Loucy (cell line): ENCODE measurements around the gene KIF24.

Experiments used
- H2AFZ ChIP-seq: fragments of 200-600 bp; sonication (generic); 2 replicates; pipeline ENCODE4 v1.6.0; 2016; ENCODE audit warnings: antibody characterized with exemption, mild to moderate bottlenecking, low read length, moderate library complexity
- H3F3A ChIP-seq: fragments of 200-600 bp; 2 replicates; pipeline ENCODE4 v1.6.0; 2016; ENCODE audit warnings: antibody characterized with exemption, low read depth, mild to moderate bottlenecking
- H3K27me3 ChIP-seq: fragments of 200-600 bp; sonication (generic); 2 replicates; pipeline ENCODE4 v1.6.1; 2014; ENCODE audit warnings: low read length, mild to moderate bottlenecking; ENCODE audit not compliant: insufficient read depth, poor library complexity, severe bottlenecking
- H3K36me3 ChIP-seq: fragments of 200-600 bp; sonication (generic); 2 replicates; pipeline ENCODE4 v1.6.1; 2016; ENCODE audit warnings: low read length; ENCODE audit not compliant: insufficient read depth
- H3K4me1 ChIP-seq: fragments of 200-600 bp; sonication (generic); 2 replicates; pipeline ENCODE4 v1.5.1; 2014; ENCODE audit warnings: low read length, mild to moderate bottlenecking; ENCODE audit not compliant: insufficient read depth, poor library complexity, severe bottlenecking
- H3K4me2 ChIP-seq: fragments of 200-600 bp; sonication (generic); 2 replicates; pipeline ENCODE4 v1.6.0; 2014; ENCODE audit warnings: antibody characterized with exemption, low read length, low read depth, mild to moderate bottlenecking; ENCODE audit not compliant: poor library complexity, severe bottlenecking
- H3K4me3 ChIP-seq: fragments of 200-600 bp; sonication (generic); 2 replicates; pipeline ENCODE4 v1.5.1; 2014; ENCODE audit warnings: low read length, mild to moderate bottlenecking, mixed read lengths; ENCODE audit not compliant: poor library complexity, severe bottlenecking
- H3K79me2 ChIP-seq: fragments of 200-600 bp; sonication (generic); 2 replicates; pipeline ENCODE4 v1.6.1; 2014; ENCODE audit warnings: low read length; ENCODE audit not compliant: insufficient read depth
- H3K9ac ChIP-seq: fragments of 200-600 bp; sonication (generic); 2 replicates; pipeline ENCODE4 v1.6.0; 2014; ENCODE audit warnings: mild to moderate bottlenecking, low read depth, low read length, moderate library complexity; ENCODE audit not compliant: poor library complexity, severe bottlenecking
- H3K9me2 ChIP-seq: fragments of 200-600 bp; sonication (generic); replicated peaks from 2 replicates; pipeline ENCODE4 v1.6.1; 2016; ENCODE audit warnings: low read depth, low read length, mixed read lengths
- H3K9me3 ChIP-seq: fragments of 200-600 bp; sonication (generic); 2 replicates; pipeline ENCODE4 v1.6.1; 2014; ENCODE audit warnings: mild to moderate bottlenecking, antibody characterized with exemption, low read length, low read depth; ENCODE audit not compliant: insufficient read depth
- H4K20me1 ChIP-seq: fragments of 200-600 bp; sonication (generic); 2 replicates; pipeline ENCODE4 v1.6.0; 2014; ENCODE audit warnings: antibody characterized with exemption, low read length, mild to moderate bottlenecking; ENCODE audit not compliant: insufficient read depth, poor library complexity, severe bottlenecking
- CTCF ChIP-seq: fragments of 200-600 bp; sonication (generic); conservative IDR thresholded peaks from 2 replicates; pipeline ENCODE4 v1.5.1; 2014; ENCODE audit warnings: mild to moderate bottlenecking, antibody characterized with exemption, low read length
- EZH2phosphoT487 ChIP-seq: fragments of 200-600 bp; IDR thresholded peaks from 2 replicates; pipeline ENCODE4 v1.6.1; 2018; ENCODE audit warnings: antibody characterized with exemption, mild to moderate bottlenecking, moderate library complexity, borderline replicate concordance

Gene KIF24

GRCh38 chr9:34343605-34344004 lies 14.5 kb upstream of the KIF24 start:
- H3K9ac ChIP-seq, result no peak overlapping the region
- no peak overlapping the region for H3K4me3 ChIP-seq
- H3F3A ChIP-seq, result no peaks in the 10 kb centered on the region
- no peak for TF ChIP-seq EZH2phosphoT487
- TF ChIP-seq CTCF, result no peak
- no peaks in the 10 kb centered on the region for H4K20me1 ChIP-seq
- H3K27me3 ChIP-seq, result no peaks in the 10 kb centered on the region
- H3K9me2 ChIP-seq, result no peaks in the 10 kb centered on the region
- H3K9me3 ChIP-seq, result no peaks in the 10 kb centered on the region
- H3K4me1 ChIP-seq, result no peaks in the 10 kb centered on the region
- no peak overlapping the region for H2AFZ ChIP-seq
- no peak overlapping the region for H3K4me2 ChIP-seq
- H3K79me2 ChIP-seq, result no peaks in the 10 kb centered on the region
- peaks cover 28% of the 10 kb centered on the region; the same call in 1 of the 2 replicates for H3K36me3 ChIP-seq

DNA sequence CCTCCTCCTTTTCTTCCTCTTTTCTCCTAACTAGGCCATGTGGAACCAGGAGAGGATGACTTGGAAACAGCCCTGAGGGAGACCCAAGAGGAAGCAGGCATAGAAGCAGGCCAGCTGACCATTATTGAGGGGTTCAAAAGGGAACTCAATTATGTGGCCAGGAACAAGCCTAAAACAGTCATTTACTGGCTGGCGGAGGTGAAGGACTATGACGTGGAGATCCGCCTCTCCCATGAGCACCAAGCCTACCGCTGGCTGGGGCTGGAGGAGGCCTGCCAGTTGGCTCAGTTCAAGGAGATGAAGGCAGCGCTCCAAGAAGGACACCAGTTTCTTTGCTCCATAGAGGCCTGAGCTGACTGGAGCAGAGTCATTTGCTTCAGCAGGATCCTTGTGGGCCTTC lies 14.0 kb upstream of the KIF24 start:
- no peaks in the 10 kb centered on the region for H4K20me1 ChIP-seq
- peaks cover 28% of the 10 kb centered on the region; the same call in 1 of the 2 replicates for H3K36me3 ChIP-seq
- H3K9ac ChIP-seq, result no peak overlapping the region
- H2AFZ ChIP-seq, result no peak overlapping the region
- TF ChIP-seq CTCF, result no peak
- no peak for TF ChIP-seq EZH2phosphoT487
- no peaks in the 10 kb centered on the region for H3K79me2 ChIP-seq
- no peaks in the 10 kb centered on the region for H3K27me3 ChIP-seq
- H3K9me3 ChIP-seq, result no peaks in the 10 kb centered on the region
- H3F3A ChIP-seq, result no peaks in the 10 kb centered on the region
- no peak overlapping the region for H3K4me2 ChIP-seq
- H3K4me3 ChIP-seq, result no peak overlapping the region
- H3K9me2 ChIP-seq, result no peaks in the 10 kb centered on the region
- H3K4me1 ChIP-seq, result no peaks in the 10 kb centered on the region

DNA sequence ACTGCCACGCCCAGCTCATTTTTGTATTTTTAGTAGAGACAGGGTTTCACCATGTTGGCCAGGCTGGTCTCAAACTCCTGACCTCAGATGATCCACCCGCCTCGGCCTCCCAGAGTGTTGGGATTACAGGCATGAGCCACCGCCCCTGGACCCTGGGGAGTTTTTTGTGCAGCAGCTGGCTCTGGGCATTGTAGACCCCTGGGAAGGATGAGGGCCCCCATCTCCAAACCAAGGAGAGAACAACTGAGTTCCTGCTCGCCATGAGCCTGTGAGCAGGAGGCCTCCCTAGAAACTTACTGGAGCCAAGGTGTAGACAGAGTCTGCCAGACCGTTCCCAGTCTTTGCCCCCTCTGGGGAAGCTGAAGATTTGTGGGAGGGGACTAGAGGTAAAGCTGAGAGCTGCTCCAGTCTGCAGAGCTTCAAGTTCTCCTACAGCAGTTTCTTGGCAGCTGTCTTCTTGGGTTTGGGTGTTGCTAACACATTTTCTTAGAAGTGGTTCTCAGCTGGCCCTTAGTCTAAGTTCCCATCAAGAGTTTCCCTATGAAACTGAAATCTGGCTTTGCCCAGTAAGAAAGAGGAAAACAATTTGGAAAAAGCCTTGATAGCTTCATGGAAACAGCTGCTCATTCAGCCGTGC lies 12.7 kb upstream of the KIF24 start:
- no peaks in the 10 kb centered on the region for H3K79me2 ChIP-seq
- peaks cover 28% of the 10 kb centered on the region; the same call in 1 of the 2 replicates for H3K36me3 ChIP-seq
- no peak overlapping the region for H3K9ac ChIP-seq
- no peaks in the 10 kb centered on the region for H3F3A ChIP-seq
- H2AFZ ChIP-seq, result no peak overlapping the region
- H3K4me1 ChIP-seq, result no peaks in the 10 kb centered on the region
- no peaks in the 10 kb centered on the region for H3K9me2 ChIP-seq
- no peak overlapping the region for H3K4me2 ChIP-seq
- TF ChIP-seq CTCF (no peak), EZH2phosphoT487 (no peak)
- H3K27me3 ChIP-seq, result no peaks in the 10 kb centered on the region
- no peak overlapping the region for H3K4me3 ChIP-seq
- H4K20me1 ChIP-seq, result no peaks in the 10 kb centered on the region
- H3K9me3 ChIP-seq, result no peaks in the 10 kb centered on the region
